GM23338 (cell line): ENCODE measurements around the gene LACRT. TPM values are rescaled to one million over a fixed set of nuclear protein-coding genes. Genes with fewer than 3 reads are reported as not detected.

Experiments
- ATAC-seq: fragments of 200-7000 bp; cut with Tn5 transposase; 3 replicates; pipeline ENCODE4 v1.9.1; 2020
- DNase-seq: peaks from one replicate; pipeline ENCODE4 v3.0.0-alpha.2; 2015; ENCODE audit warnings: low spot score
- H2AFZ ChIP-seq: fragments of 200-600 bp; sonication (generic); 2 replicates; pipeline ENCODE4 v1.8.0; 2016; ENCODE audit warnings: antibody characterized with exemption, mild to moderate bottlenecking, moderate library complexity
- H3F3A ChIP-seq: fragments of 200-600 bp; sonication (generic); replicated peaks from 2 replicates; pipeline ENCODE4 v1.8.0; 2017; ENCODE audit warnings: antibody characterized with exemption, mixed run types, low read depth
- H3K27ac ChIP-seq: fragments of 200-600 bp; sonication (generic); 2 replicates; pipeline ENCODE4 v1.6.1; 2016; ENCODE audit warnings: low read depth
- H3K27me3 ChIP-seq: fragments of 200-600 bp; sonication (generic); 2 replicates; pipeline ENCODE4 v1.8.0; 2016; ENCODE audit warnings: mild to moderate bottlenecking, mixed run types, moderate library complexity; ENCODE audit not compliant: insufficient read depth
- H3K36me3 ChIP-seq: fragments of 200-600 bp; sonication (generic); 2 replicates; pipeline ENCODE4 v1.8.0; 2016; ENCODE audit warnings: mild to moderate bottlenecking; ENCODE audit not compliant: insufficient read depth
- H3K4me1 ChIP-seq: fragments of 200-600 bp; sonication (generic); 2 replicates; pipeline ENCODE4 v1.8.0; 2016; ENCODE audit warnings: mild to moderate bottlenecking, moderate library complexity; ENCODE audit not compliant: insufficient read depth
- H3K4me2 ChIP-seq: fragments of 200-600 bp; sonication (generic); 2 replicates; pipeline ENCODE4 v1.7.1; 2017; ENCODE audit warnings: mixed run types
- H3K4me3 ChIP-seq: fragments of 200-600 bp; sonication (generic); 2 replicates; pipeline ENCODE4 v1.6.1; 2016; ENCODE audit warnings: mixed run types
- H3K79me2 ChIP-seq: fragments of 200-600 bp; sonication (generic); replicated peaks from 2 replicates; pipeline ENCODE4 v1.8.0; 2017; ENCODE audit warnings: mild to moderate bottlenecking; ENCODE audit not compliant: insufficient read depth
- H3K9me2 ChIP-seq: fragments of 200-600 bp; sonication (generic); 2 replicates; pipeline ENCODE4 v1.8.0; 2017; ENCODE audit not compliant: insufficient read depth
- H4K20me1 ChIP-seq: fragments of 200-600 bp; sonication (generic); replicated peaks from 2 replicates; pipeline ENCODE4 v1.8.0; 2017; ENCODE audit warnings: mild to moderate bottlenecking; ENCODE audit not compliant: insufficient read depth
- H3K27ac Mint-ChIP-seq: 2 replicates; pipeline ENCODE4 v1.8.0; 2020; ENCODE audit warnings: inconsistent platforms, mild to moderate bottlenecking, moderate library complexity, mixed read lengths
- H3K27me3 Mint-ChIP-seq: 3 replicates; pipeline ENCODE4 v1.8.0; 2022; ENCODE audit warnings: low read depth, mild to moderate bottlenecking, moderate library complexity, mixed read lengths, inconsistent platforms; ENCODE audit not compliant: insufficient read depth, poor library complexity
- H3K36me3 Mint-ChIP-seq: 3 replicates; pipeline ENCODE4 v1.8.0; 2021; ENCODE audit warnings: low read depth, mild to moderate bottlenecking, inconsistent platforms, moderate library complexity, mixed read lengths
- H3K4me1 Mint-ChIP-seq: 3 replicates; pipeline ENCODE4 v1.8.0; 2020; ENCODE audit warnings: mild to moderate bottlenecking, inconsistent platforms, mixed read lengths
- H3K4me3 Mint-ChIP-seq: 3 replicates; pipeline ENCODE4 v1.8.0; 2021; ENCODE audit warnings: moderate library complexity, mild to moderate bottlenecking, inconsistent platforms, mixed read lengths
- H3K9me3 Mint-ChIP-seq: 3 replicates; pipeline ENCODE4 v1.8.0; 2020; ENCODE audit warnings: moderate library complexity, mild to moderate bottlenecking, inconsistent platforms, mixed read lengths
- CREB1 ChIP-seq: fragments of 250-450 bp; sonication (Bioruptor Pico); IDR thresholded peaks from 2 replicates; pipeline ENCODE4 v1.5.0; 2020; ENCODE audit warnings: low read depth, mild to moderate bottlenecking, moderate library complexity
- EZH2 ChIP-seq: fragments of 200-600 bp; sonication (generic); IDR thresholded peaks from one replicate; pipeline ENCODE4 v1.8.0; 2017; ENCODE audit warnings: antibody characterized with exemption, mild to moderate bottlenecking, low read depth; ENCODE audit not compliant: unreplicated experiment
- EZH2phosphoT487 ChIP-seq: fragments of 200-600 bp; sonication (generic); IDR thresholded peaks from one replicate; pipeline ENCODE4 v1.8.1; 2018; ENCODE audit warnings: antibody characterized with exemption; ENCODE audit not compliant: unreplicated experiment
- JUNB ChIP-seq: IDR thresholded peaks from one replicate; pipeline ENCODE4 v1.6.1; 2016; ENCODE audit warnings: antibody characterized with exemption; ENCODE audit not compliant: unreplicated experiment
- NANOG ChIP-seq: IDR thresholded peaks from 2 replicates; pipeline ENCODE4 v1.6.1; 2016; ENCODE audit warnings: antibody characterized with exemption, borderline replicate concordance
- POLR2AphosphoS5 ChIP-seq: IDR thresholded peaks from 2 replicates; pipeline ENCODE4 v1.6.1; 2016; ENCODE audit warnings: antibody characterized with exemption, low read depth
- REST ChIP-seq: IDR thresholded peaks from one replicate; pipeline ENCODE4 v1.6.1; 2018; ENCODE audit warnings: antibody characterized with exemption; ENCODE audit not compliant: unreplicated experiment
- STAT1 ChIP-seq: IDR thresholded peaks from one replicate; pipeline ENCODE4 v1.6.1; 2016; ENCODE audit warnings: antibody characterized with exemption; ENCODE audit not compliant: unreplicated experiment
- ZNF114 ChIP-seq: fragments of 250-450 bp; sonication (Bioruptor Pico); IDR thresholded peaks from 2 replicates; pipeline ENCODE4 v1.5.0; 2020; ENCODE audit warnings: mild to moderate bottlenecking, moderate library complexity
- ZNF331 ChIP-seq: fragments of 250-450 bp; sonication (Bioruptor Pico); IDR thresholded peaks from 2 replicates; pipeline ENCODE4 v1.5.0; 2020; ENCODE audit warnings: low read depth, mild to moderate bottlenecking, moderate library complexity
- ZNF462 ChIP-seq: fragments of 250-450 bp; sonication (Bioruptor Pico); IDR thresholded peaks from 2 replicates; pipeline ENCODE4 v1.5.0; 2020; ENCODE audit warnings: mild to moderate bottlenecking, moderate library complexity
- polyA plus RNA-seq: library from polyadenylated mRNA; unstranded; fragments of >200 nt; fragmentation: Nextera tagmentation; extraction: Ambion mirVana; gene quantifications from 2 replicates; pipeline ENCODE4 v1.2.1, GENCODE V29; 2016
- total RNA-seq: library from RNA; depleted of rRNA; stranded (reverse); fragments of >200 nt; shearing (Covaris generic); gene quantifications from 2 replicates; pipeline ENCODE4 v1.2.3, GENCODE V29; 2014
- TF ChIP-seq, protein P1 (sequence below), 2 experiments: fragments of 200-600 bp in 1 of 2; sonication (generic) in 1 of 2; conservative IDR thresholded peaks; 2 replicates each; pipeline versions ENCODE4 v1.5.1 to v1.6.1; 2016 to 2017; ENCODE audit warnings: antibody characterized with exemption in 2 of 2, low read depth in 2 of 2, mild to moderate bottlenecking in 2 of 2, moderate library complexity in 1 of 2
- TF ChIP-seq, protein P2 (sequence below): IDR thresholded peaks from 2 replicates; pipeline ENCODE4 v1.6.1; 2016; ENCODE audit warnings: antibody characterized with exemption

LACRT gene
- total and polyA plus RNA-seq, 2 experiments from 2014 or later: not detected

DNA sequence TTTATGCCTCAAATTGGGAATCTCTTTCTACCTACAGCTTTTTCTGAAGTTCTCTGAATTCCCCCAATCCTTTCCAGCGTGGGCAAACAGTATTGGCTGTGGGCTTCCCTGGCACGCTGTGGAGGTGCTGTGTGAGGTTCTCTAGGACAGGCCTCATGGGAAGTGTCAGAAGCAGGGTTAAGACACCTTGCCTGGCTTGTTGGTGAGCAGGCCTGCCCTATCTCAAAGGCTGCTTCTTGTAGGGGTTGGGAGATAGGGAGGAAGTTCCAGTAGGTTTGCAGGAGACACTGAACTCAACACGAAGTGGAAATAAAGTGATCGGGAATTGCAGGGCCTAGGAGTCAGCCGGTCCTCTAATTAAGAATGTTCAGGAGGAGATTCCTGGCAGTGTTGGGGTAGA, 43.4 kb upstream of the LACRT start:
- H3K4me2 ChIP-seq: no peak overlapping the region; the same call in 1 of the 2 replicates
- Mint-ChIP-seq H3K27ac (no peak overlapping the region), H3K27me3 (peaks cover 6% of the 10 kb centered on the region), H3K4me3 (no peak overlapping the region), H3K36me3 (no peaks in the 10 kb centered on the region), H3K9me3 (no peaks in the 10 kb centered on the region), H3K4me1 (peaks cover 38% of the 10 kb centered on the region)
- TF ChIP-seq CREB1 (CRISPR knock-in tag) (no peak), ZNF331 (CRISPR knock-in tag) (no peak), REST (no peak), EZH2 (no peak), STAT1 (no peak), JUNB (no peak), ZNF114 (CRISPR knock-in tag) (no peak), EZH2phosphoT487 (no peak), POLR2AphosphoS5 (no peak), NANOG (no peak), ZNF462 (CRISPR knock-in tag) (no peak)
- TF ChIP-seq, protein P1, sequence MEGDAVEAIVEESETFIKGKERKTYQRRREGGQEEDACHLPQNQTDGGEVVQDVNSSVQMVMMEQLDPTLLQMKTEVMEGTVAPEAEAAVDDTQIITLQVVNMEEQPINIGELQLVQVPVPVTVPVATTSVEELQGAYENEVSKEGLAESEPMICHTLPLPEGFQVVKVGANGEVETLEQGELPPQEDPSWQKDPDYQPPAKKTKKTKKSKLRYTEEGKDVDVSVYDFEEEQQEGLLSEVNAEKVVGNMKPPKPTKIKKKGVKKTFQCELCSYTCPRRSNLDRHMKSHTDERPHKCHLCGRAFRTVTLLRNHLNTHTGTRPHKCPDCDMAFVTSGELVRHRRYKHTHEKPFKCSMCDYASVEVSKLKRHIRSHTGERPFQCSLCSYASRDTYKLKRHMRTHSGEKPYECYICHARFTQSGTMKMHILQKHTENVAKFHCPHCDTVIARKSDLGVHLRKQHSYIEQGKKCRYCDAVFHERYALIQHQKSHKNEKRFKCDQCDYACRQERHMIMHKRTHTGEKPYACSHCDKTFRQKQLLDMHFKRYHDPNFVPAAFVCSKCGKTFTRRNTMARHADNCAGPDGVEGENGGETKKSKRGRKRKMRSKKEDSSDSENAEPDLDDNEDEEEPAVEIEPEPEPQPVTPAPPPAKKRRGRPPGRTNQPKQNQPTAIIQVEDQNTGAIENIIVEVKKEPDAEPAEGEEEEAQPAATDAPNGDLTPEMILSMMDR (conservative IDR thresholded peaks at IDR 0.05; ENCODE audit: low read depth in 2 of 2): no peak
- TF ChIP-seq, protein P2, sequence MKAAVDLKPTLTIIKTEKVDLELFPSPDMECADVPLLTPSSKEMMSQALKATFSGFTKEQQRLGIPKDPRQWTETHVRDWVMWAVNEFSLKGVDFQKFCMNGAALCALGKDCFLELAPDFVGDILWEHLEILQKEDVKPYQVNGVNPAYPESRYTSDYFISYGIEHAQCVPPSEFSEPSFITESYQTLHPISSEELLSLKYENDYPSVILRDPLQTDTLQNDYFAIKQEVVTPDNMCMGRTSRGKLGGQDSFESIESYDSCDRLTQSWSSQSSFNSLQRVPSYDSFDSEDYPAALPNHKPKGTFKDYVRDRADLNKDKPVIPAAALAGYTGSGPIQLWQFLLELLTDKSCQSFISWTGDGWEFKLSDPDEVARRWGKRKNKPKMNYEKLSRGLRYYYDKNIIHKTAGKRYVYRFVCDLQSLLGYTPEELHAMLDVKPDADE: no peak
- no peaks in the 10 kb centered on the region for H4K20me1 ChIP-seq
- H3K27me3 ChIP-seq: no peaks in the 10 kb centered on the region
- DNase-seq (no peak), ATAC-seq (peak; percentile 19; the same call in 2 of the 3 replicates)
- H3K4me3 ChIP-seq: no peak overlapping the region
- H2AFZ ChIP-seq: 0 out of 2 replicates have a peak overlapping the region, but pooled peaks have one; percentile 61
- no peak overlapping the region for H3K27ac ChIP-seq
- no peaks in the 10 kb centered on the region for H3K36me3 ChIP-seq
- no peaks in the 10 kb centered on the region for H3K79me2 ChIP-seq
- peaks cover 4% of the 10 kb centered on the region; the same call in 1 of the 2 replicates for H3F3A ChIP-seq
- peaks cover 34% of the 10 kb centered on the region for H3K4me1 ChIP-seq
- peaks cover 18% of the 10 kb centered on the region; the same call in 1 of the 2 replicates for H3K9me2 ChIP-seq
